K562 (cell line): ENCODE results near the gene PKHD1. TPM values are rescaled to one million over a fixed set of nuclear protein-coding genes. Genes with fewer than 3 reads are reported as not detected.

Source experiments
- CEBPG ChIP-seq, 3 experiments: fragments of 200-800 bp in 1 of 3; sonication (Bioruptor generic) in 1 of 3; sonication (generic) in 1 of 3; formaldehyde crosslinking in 1 of 3; IDR thresholded peaks in 2 of 3; conservative IDR thresholded peaks in 1 of 3; 2 replicates each; pipeline versions ENCODE4 v1.6.1 to v1.8.0; 2016 to 2022; ENCODE audit warnings: missing compliant biosample characterization in 2 of 3, missing genetic modification characterization in 2 of 3, mild to moderate bottlenecking in 1 of 3, missing genetic modification reagents in 1 of 3
- RBM22 ChIP-seq: fragments of 200-400 bp; formaldehyde crosslinking; IDR thresholded peaks from 2 replicates; pipeline ENCODE4 v1.6.1; 2018; ENCODE audit warnings: low read length, low read depth; ENCODE audit not compliant: poor library complexity, severe bottlenecking
- polyA plus RNA-seq, 8 experiments: library from polyadenylated mRNA; depleted of rRNA in 4 of 8; stranded (reverse) in 5 of 8; unstranded in 3 of 8; fragments of >200 nt; fragmentation: Nextera tagmentation in 2 of 8; fragmentation: Illumina TruSeq in 1 of 8; extraction: Ambion mirVana in 2 of 8; extraction: Trizol in 1 of 8; gene quantifications; 2 replicates each; pipeline versions ENCODE4 v1.2.1 to v1.2.3, GENCODE V29; 2011 to 2014; ENCODE audit warnings: inconsistent platforms in 1 of 8, missing spikeins in 1 of 8
- total RNA-seq, 7 experiments: library from RNA; depleted of rRNA in 6 of 7; stranded (reverse); fragments of >200 nt in 6 of 7; fragmentation: Illumina TruSeq in 2 of 7; extraction: Trizol in 2 of 7; gene quantifications; 2 replicates each; pipeline versions ENCODE4 v1.2.1 to v1.2.3, GENCODE V29; 2011 to 2021; ENCODE audit warnings: low replicate concordance in 1 of 7
- TF ChIP-seq, protein P1 (sequence below), 3 experiments: IDR thresholded peaks in 2 of 3; conservative IDR thresholded peaks in 1 of 3; 2 replicates each; pipeline ENCODE4 v1.5.1; 2011 to 2012; ENCODE audit warnings: low read length in 3 of 3, mild to moderate bottlenecking in 3 of 3, control low read depth in 2 of 3, improper control_type of control experiment in 1 of 3, inconsistent platforms in 1 of 3, low read depth in 1 of 3, mixed read lengths in 1 of 3, moderate library complexity in 1 of 3; ENCODE audit not compliant: insufficient read depth in 2 of 3
- TF ChIP-seq, protein P2 (sequence below): fragments of 150-350 bp; IDR thresholded peaks from 2 replicates; pipeline ENCODE4 v1.6.1; 2014; ENCODE audit warnings: low read depth, mild to moderate bottlenecking, low read length, borderline replicate concordance
- TF ChIP-seq, protein P3 (sequence below), 2 experiments: fragments of 450-650 bp; formaldehyde crosslinking in 1 of 2; IDR thresholded peaks; 2 replicates each; pipeline versions ENCODE4 v1.4.0 to v1.6.1; 2014 to 2020; ENCODE audit warnings: mild to moderate bottlenecking in 2 of 2, borderline replicate concordance in 1 of 2, low read depth in 1 of 2
- TF ChIP-seq, protein P4 (sequence below): fragments of 450-650 bp; formaldehyde crosslinking; IDR thresholded peaks from 2 replicates; pipeline ENCODE4 v1.4.0; 2020; ENCODE audit warnings: mild to moderate bottlenecking, moderate library complexity

The PKHD1 gene
- total and polyA plus RNA-seq, 9 of the 15 experiments (the other 6 are each of a cell fraction or from before 2014, with no cell fraction given) = 0.01 to 0.04 (median 0.01) TPM; not detected in 6

DNA sequence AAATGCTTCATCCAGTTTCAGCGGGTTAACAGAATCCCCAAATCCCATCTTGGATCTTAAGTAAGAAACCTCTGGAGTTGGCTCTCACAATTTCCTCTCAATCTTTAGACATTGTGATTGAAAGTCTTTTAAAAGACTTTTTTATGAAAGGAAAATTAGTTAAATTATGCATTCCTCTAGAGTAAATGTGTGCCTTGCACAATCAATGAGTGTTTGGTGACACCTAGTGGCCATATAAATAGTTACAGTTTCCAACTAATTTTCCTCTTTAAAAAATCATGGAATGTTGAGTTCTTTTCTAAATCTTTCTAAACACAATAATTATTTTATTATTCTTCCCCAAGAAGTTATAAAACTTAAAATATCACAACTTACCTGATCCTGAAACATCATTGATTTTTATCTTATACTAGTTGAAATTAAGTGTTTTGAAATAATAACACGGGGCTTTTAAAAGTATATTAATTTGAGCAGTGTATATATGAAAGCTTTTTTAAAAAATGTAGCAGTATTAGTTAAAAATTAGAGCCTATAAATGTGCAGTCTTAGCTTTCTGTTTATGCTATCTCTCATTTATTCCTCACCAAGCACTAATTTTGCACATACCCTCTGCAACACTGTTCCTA, 66.4 kb downstream of the PKHD1 start (continued):
- TF ChIP-seq, protein P1, sequence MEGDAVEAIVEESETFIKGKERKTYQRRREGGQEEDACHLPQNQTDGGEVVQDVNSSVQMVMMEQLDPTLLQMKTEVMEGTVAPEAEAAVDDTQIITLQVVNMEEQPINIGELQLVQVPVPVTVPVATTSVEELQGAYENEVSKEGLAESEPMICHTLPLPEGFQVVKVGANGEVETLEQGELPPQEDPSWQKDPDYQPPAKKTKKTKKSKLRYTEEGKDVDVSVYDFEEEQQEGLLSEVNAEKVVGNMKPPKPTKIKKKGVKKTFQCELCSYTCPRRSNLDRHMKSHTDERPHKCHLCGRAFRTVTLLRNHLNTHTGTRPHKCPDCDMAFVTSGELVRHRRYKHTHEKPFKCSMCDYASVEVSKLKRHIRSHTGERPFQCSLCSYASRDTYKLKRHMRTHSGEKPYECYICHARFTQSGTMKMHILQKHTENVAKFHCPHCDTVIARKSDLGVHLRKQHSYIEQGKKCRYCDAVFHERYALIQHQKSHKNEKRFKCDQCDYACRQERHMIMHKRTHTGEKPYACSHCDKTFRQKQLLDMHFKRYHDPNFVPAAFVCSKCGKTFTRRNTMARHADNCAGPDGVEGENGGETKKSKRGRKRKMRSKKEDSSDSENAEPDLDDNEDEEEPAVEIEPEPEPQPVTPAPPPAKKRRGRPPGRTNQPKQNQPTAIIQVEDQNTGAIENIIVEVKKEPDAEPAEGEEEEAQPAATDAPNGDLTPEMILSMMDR (IDR thresholded peaks at IDR 0.05 in 2 of 3, conservative IDR thresholded peaks at IDR 0.05 in 1 of 3; ENCODE audit: insufficient read depth in 2 of 3, low read depth in 1 of 3, low read length in 3 of 3) = peak; percentile 38 to 81 (median 49); a peak in 4 of 6 replicates
- TF ChIP-seq, protein P2, sequence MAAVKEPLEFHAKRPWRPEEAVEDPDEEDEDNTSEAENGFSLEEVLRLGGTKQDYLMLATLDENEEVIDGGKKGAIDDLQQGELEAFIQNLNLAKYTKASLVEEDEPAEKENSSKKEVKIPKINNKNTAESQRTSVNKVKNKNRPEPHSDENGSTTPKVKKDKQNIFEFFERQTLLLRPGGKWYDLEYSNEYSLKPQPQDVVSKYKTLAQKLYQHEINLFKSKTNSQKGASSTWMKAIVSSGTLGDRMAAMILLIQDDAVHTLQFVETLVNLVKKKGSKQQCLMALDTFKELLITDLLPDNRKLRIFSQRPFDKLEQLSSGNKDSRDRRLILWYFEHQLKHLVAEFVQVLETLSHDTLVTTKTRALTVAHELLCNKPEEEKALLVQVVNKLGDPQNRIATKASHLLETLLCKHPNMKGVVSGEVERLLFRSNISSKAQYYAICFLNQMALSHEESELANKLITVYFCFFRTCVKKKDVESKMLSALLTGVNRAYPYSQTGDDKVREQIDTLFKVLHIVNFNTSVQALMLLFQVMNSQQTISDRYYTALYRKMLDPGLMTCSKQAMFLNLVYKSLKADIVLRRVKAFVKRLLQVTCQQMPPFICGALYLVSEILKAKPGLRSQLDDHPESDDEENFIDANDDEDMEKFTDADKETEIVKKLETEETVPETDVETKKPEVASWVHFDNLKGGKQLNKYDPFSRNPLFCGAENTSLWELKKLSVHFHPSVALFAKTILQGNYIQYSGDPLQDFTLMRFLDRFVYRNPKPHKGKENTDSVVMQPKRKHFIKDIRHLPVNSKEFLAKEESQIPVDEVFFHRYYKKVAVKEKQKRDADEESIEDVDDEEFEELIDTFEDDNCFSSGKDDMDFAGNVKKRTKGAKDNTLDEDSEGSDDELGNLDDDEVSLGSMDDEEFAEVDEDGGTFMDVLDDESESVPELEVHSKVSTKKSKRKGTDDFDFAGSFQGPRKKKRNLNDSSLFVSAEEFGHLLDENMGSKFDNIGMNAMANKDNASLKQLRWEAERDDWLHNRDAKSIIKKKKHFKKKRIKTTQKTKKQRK = no peak
- TF ChIP-seq CEBPG (CRISPR knock-in tag; IDR thresholded peaks at IDR 0.05) (no peak), CEBPG (tag; conservative IDR thresholded peaks at IDR 0.05 in 1 of 2, IDR thresholded peaks at IDR 0.05 in 1 of 2) (peak; percentile 34 to 90; a peak in 2 of 4 replicates), RBM22 (no peak)
- TF ChIP-seq, protein P3, sequence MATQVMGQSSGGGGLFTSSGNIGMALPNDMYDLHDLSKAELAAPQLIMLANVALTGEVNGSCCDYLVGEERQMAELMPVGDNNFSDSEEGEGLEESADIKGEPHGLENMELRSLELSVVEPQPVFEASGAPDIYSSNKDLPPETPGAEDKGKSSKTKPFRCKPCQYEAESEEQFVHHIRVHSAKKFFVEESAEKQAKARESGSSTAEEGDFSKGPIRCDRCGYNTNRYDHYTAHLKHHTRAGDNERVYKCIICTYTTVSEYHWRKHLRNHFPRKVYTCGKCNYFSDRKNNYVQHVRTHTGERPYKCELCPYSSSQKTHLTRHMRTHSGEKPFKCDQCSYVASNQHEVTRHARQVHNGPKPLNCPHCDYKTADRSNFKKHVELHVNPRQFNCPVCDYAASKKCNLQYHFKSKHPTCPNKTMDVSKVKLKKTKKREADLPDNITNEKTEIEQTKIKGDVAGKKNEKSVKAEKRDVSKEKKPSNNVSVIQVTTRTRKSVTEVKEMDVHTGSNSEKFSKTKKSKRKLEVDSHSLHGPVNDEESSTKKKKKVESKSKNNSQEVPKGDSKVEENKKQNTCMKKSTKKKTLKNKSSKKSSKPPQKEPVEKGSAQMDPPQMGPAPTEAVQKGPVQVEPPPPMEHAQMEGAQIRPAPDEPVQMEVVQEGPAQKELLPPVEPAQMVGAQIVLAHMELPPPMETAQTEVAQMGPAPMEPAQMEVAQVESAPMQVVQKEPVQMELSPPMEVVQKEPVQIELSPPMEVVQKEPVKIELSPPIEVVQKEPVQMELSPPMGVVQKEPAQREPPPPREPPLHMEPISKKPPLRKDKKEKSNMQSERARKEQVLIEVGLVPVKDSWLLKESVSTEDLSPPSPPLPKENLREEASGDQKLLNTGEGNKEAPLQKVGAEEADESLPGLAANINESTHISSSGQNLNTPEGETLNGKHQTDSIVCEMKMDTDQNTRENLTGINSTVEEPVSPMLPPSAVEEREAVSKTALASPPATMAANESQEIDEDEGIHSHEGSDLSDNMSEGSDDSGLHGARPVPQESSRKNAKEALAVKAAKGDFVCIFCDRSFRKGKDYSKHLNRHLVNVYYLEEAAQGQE (IDR thresholded peaks at IDR 0.05; ENCODE audit: borderline replicate concordance) = peak; percentile 41; the same call in 1 of the 2 replicates
- TF ChIP-seq, protein P3 (CRISPR knock-in tag; IDR thresholded peaks at IDR 0.05; ENCODE audit: low read depth) = no peak
- TF ChIP-seq, protein P4, sequence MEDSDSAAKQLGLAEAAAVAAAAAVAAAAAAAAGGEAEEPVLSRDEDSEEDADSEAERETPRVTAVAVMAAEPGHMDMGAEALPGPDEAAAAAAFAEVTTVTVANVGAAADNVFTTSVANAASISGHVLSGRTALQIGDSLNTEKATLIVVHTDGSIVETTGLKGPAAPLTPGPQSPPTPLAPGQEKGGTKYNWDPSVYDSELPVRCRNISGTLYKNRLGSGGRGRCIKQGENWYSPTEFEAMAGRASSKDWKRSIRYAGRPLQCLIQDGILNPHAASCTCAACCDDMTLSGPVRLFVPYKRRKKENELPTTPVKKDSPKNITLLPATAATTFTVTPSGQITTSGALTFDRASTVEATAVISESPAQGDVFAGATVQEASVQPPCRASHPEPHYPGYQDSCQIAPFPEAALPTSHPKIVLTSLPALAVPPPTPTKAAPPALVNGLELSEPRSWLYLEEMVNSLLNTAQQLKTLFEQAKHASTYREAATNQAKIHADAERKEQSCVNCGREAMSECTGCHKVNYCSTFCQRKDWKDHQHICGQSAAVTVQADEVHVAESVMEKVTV = peak; percentile 58
